GM18505 (cell line): ENCODE measurements around the gene CTRL.
"Not testable (repeated sequence)": the region's sequence is repeated elsewhere in the genome, so short reads cannot be mapped to it uniquely, and the experiment has no call there.

Experiments
- ATAC-seq: cut with Tn5 transposase; IDR thresholded peaks from one replicate; pipeline ENCODE4 v1.9.1; 2021; ENCODE audit not compliant: unreplicated experiment
- POLR2A ChIP-seq: IDR thresholded peaks from 4 replicates; pipeline ENCODE4 v1.6.1; 2011; ENCODE audit warnings: borderline replicate concordance; ENCODE audit not compliant: insufficient read depth, insufficient read length; ENCODE audit errors: extremely low read depth

CTRL gene

DNA sequence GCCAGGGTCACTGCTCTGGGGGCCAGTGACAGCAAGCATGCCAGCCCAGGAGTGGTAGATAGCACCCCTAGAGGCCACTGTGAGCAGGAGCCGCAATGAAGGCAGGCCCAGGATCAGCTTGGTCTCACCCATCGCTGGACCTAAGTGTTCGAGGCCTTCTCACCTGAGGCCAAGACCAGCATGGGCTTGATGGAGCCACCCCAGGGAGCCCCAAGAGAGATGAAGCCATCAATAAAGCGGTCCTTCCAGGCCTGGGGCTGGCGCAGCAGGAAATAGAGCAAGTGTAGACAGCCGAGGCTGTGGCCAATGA lies 10.5 kb upstream of the CTRL start:
- no peak for ATAC-seq

DNA sequence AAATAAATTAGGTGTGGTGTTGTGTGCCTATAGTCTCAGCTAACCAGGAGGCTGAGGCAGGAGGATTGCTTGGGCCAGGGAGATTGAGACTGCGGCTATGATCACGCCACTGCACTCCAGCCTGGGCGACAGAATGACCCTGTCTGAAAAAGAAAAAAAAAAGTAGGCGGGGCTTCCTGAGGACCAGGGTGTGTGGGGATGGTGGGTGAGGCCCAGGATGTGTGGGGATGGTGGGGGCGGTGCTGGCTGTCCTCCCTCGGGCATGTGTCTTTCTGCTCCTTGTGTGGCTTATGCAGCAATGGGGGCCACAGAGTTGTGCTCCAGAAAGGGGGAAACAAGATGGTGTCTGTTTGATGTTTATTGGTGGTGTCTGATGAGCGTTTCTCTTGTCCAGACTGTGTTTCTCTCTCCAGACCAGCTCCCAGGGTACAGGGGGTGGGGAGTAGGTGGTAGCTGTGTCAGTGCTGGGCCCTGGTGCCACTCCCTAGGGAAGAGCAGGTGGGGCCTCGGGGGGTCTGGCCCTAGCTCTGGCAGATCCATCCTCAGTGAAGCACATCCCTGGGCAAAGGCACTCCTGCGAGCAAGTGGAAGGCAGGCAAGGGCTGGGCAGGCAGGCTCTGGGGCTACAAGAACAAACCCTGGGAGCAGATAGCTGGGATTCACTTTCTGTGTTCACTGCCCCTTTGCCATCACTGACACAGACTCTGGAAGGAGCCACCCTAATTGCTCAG lies 10.0 kb upstream of the CTRL start:
- no peak for ATAC-seq
- TF ChIP-seq POLR2A: no peak

More for the DNA sequence above, 10.5 kb upstream of the CTRL start:
- no peak for TF ChIP-seq POLR2A

DNA sequence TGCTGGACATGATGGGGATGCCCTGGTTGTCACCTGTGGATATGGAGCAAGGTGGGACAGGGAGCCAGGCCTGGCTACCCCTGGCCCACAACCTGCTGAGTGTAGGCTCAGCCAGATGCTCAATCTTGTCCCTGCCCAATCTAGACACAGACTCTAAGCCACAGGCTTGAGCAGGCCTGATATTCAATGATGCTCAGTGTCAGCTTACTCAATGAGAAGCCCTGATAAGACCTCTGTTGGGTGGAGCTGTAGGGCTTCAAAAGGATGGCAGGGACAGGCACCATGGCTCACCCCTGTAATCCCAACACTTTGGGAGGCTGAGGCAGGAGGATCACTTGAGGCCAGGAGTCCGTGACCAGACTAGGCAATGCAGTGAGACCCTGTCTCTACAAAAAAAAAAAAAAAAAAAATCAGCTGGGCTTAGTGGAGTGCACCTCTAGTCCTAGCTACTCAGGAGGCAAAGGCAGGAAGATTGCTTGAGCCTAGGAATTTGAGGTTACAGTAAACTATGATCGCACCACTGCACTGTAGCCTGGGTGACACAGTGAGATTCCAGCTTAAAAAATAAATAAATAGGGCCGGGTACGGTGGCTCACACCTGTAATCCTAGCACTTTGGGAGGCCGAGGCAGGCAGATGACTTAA lies 8.9 kb upstream of the CTRL start:
- ATAC-seq: no peak
- TF ChIP-seq POLR2A: no peak

GRCh38 chr16:67939507-67940445 lies 8.1 kb upstream of the CTRL start:
- TF ChIP-seq POLR2A: no peak
- no peak for ATAC-seq

- not testable (repeated sequence) for ATAC-seq
These were observed 6.1 kb upstream of the CTRL start for GRCh38 chr16:67937713-67938112.

DNA sequence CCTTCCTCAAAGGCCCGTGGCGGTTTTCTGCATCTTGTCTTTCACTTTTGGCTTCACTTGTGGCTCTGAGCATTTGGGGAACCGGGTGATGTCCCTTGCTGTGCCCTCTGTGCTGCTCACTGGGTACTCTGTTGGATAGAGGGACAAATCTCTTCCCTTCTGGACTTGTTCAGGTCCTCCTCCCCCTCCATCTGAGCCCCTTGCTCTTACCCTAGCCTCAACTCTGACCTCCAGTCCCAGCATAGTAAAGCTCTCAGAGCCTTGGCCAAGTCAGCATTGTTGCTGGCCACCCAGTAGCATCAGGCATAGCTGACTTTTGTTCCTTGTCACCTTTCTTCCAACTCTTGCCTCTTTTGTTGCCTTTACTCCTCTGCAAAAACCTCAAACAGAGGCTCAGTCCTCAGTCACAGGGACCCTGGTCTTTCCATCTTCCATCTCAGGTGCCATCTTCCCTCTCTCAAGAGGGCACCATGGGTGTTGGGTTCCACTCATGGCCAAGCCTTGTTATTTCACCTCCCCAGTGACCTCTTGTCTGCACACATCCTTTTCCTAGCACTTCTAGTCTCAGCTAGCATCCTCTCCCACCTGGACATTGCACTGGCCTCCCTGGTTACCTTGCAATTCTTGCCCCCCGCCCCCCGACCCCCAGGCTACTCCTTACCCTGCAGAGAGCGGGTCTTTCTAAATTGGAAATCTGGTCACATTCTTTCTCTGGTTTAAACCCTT lies 5.4 kb upstream of the CTRL start:
- ATAC-seq: no peak
- no peak for TF ChIP-seq POLR2A

DNA sequence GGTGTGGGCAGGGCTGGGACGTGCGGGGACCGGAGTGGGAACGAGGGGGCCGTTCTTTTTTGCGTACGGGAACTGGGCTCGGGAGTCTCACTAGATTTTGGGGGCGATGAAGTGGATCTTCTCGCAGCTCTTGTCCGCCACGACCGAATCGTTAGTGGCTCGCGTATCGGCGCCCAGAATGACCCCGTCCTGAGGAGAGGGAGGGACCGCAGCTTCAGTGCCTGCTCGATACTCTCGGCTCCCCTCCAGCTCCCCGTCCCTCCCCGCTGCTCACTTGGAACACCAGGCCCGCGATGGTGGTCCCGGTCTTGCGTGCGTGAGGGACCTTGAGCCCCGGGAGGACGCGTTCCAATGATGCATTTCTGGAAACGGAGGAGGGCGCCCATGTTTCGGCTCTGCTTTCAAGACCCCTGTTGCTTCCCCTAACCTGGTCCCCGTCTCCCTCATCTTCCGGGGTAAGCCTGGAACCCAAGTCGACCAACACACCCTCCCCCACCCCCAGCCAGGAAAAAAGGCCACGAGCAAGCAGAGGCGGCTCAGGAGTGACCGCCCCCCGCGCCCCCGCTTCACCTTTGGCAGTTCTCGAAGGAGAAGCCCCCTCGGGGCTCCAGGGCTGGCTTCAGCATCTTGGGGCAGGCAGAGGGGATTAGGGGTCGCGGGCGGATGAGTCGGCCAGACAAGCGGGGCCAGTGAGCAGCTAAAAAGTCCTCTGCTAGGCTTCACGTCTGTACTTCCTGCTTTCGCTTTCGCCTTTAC lies 4.6 kb upstream of the CTRL start, which contains the start of gene PSMB10:
PSMB10 (minus strand) TSS at position 727 of the 756 bp plus-strand sequence; CDS start at position 626, 101 bp downstream.
- ATAC-seq: no peak
- peak; percentile 78 for TF ChIP-seq POLR2A

DNA sequence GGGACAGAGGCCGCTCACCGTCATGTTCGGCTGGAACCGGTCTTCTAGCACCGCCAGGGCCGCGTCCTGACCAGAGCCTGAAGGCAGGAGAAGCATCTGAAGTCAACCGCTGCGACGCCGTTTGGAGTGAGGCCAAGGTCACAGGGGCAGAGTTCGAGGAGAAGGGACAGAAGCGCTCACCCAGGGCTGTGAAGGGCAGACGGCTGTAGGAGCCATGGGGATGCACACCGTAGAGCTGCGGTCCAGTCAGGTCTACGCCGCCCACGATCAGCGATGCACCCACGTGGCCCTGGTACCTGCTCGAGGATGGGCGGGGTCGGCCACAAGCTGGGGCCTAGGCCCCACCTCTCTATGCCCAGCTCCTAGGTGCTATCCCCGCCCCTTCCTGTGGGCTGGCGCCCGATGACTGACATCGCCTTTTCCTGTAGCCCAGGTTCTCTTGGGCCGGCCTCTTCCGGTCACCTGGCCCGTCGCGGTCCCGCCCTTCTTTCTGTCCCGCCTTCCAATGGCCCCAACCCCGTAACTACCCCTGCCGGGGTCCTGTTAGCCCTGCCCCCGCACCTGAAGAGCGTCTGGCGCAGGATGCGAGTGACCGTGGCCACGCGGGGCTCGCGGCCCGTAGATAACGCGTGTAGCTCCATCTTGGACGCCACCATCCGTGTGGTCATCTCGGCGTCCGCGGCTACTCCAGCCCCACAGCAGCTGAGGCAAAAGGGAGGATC lies 3.9 kb upstream of the CTRL start:
- TF ChIP-seq POLR2A: peak; percentile 74
- peak; percentile 85 for ATAC-seq

DNA sequence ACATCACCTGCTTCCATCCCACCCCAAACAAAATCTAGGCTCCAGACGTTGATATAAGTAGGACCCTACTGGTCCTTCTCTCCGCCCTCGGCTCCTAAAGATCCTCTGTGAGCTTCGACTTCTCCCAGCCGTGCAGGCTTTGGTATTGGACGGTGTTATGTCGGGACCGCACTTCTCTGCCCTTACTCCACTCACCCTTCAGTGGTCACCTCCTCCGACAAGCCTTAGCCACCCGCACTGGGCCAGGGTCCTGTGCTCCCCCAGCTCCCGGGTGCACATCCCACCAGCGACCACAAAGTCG lies 3.4 kb upstream of the CTRL start:
- ATAC-seq: no peak
- TF ChIP-seq POLR2A: no peak

- ATAC-seq: no peak
- peak; percentile 34 for TF ChIP-seq POLR2A
These were observed 2.8 kb upstream of the CTRL start for GRCh38 chr16:67934306-67935100.

GRCh38 chr16:67933805-67934204 lies 2.1 kb upstream of the CTRL start:
- TF ChIP-seq POLR2A: no peak
- no peak for ATAC-seq
